AG20443 (cell line): ENCODE results near the gene NOL4L.
"Not testable (repeated sequence)": the region's sequence is repeated elsewhere in the genome, so short reads cannot be mapped to it uniquely, and the experiment has no call there.

ENCODE experiments used
- DNase-seq: peaks from one replicate; pipeline ENCODE4 v3.0.0; 2012; ENCODE audit warnings: low spot score, mixed read lengths

NOL4L gene

DNA sequence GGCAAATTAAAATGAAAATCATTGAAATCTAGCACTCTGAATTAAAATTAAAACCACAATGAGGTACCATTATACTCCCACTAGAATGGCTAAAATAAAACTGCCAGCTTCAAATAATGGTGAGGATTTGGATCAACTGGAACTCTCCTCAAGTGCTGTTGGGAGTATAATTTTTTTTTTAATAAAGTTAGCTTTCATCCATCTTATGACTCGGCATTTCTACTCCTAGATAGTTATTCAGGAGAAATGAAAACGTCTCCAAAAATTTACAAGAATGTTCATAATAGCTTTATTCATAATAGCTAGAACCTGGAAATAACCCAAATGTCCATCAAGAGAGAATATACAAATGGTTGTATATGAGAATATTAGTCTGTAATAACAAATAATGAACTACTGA is 163.8 kb downstream of the NOL4L start:
- DNase-seq: no peak

DNA sequence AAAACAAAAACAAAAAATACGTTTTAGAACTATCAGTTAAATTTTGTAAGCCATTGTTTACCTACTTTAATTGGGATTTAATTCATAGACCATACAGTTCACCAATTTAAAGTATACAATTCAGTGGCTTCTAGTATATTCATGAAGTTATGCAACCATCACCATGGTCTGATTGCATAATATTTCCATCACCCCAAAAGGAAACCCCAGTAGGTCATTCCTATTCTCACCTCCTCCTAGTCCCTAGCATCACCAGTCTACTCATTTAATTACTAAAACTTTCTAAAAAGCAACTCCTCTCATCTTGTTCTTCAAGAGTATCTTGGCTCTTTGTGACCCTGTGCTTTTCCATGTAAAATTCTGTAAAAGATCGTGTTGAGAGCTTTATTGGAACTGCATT is 166.8 kb downstream of the NOL4L start:
- no peak for DNase-seq

DNA sequence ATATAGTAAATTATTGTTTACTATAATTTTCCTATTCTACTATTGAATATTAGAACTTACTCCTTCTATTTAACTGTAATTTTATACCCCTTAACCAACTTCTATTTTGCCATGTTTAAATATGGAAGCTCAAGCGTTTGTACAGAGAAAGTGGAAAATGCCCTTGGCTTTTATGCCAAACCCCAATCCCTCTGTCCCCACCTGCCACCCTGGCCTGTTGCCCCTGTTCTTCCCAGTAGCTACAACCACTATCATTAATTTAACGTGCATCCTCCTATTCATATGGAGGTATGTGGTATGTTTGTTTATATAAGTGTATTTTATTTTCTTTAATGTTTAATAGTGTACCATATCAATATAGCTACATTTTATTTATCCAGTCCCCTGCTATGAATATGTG is 168.9 kb downstream of the NOL4L start:
- no peak for DNase-seq

GRCh38 chr20:32415494-32415893 is 169.6 kb downstream of the NOL4L start:
- DNase-seq: no peak

DNA sequence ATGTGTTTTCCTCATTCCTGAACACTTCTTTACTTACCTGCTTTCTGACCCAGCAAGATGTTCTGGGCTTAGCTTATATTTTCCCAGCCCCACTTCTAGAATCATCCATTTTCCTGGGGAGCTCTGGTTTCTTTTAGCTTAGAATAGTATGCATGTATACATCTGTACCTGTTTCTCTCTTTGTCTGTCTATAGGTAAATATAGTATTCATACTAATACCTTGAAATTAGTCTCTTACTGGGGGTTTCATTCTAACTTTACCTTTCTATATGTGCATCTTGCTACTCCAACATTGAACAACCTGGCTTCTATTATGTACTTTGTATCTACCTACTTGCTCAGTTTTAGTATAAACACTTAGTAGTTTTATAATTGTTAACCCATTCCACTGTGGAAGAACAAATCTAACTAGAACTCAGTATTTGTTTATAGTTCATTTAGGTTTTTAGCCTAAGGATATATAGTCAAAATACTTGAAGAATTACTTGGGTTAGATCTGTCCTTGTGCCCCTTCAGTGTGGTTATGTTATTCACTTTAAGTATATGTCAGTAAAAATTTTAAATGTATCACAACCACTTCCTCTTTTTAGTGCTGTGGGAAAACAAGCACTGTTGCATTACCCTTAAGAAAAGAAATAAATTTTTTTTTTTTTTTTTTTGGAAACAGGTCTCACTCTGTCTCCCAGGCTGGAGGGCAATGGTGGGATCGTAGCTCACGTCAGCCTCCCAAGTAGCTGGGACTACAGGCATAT is 173.0 kb downstream of the NOL4L start:
- DNase-seq: no peak

DNA sequence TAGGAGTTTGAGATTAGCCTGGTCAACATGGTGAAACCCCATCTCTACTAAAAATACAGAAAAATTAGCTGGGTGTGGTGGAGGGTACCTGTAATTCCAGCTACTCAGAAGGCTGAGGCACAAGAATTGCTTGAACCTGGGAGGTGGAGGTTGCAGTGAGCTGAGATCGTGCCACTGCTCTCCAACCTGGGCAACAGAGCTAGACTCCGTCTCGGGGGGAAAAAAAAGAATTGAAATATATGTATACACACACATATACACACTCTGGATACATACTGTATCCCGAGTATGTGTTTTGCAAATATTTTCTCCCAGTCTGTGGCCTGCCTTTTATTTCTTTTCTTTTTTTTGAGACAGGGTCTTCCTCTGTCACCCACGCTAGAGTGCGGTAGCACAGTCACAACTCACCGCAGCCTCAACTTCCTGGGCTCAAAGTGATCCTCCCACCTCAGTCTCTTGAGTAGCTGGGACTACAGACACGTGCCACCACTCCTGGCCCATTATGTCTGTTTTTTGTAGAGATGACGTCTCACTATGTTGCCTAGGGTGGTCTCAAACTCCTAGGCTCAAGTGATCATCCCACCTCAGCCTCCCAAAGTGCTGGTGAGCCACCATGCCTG is 177.9 kb downstream of the NOL4L start:
- not testable (repeated sequence) for DNase-seq

GRCh38 chr20:32406701-32407100 is 178.4 kb downstream of the NOL4L start:
- DNase-seq: no peak

GRCh38 chr20:32404017-32404416 is 181.1 kb downstream of the NOL4L start:
- DNase-seq: no peak

GRCh38 chr20:32400476-32400875 is 184.7 kb downstream of the NOL4L start:
- DNase-seq: no peak

DNA sequence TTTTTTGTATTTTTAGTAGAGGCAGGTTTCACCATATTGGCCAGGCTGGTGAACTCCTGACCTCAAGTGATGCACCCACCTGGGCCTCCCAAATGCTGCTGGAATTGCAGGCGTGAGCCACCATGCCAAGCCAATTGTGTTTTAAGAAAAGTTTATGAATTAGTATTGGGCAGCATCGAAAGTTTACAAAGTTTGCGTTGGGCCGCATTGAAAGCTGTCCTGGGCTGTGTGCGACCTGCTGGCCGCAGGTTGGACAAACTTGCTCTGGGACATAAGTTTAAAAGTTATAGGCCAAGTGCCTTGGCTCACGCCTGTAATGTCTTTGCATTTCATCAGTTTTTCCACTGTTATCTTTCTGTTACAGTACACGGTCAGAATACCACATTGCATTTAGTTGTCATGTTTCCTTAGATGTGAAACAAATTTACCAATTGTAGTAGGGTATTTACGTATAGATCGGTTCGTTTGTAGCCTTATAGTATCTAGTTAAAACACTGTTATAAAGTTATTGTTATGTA is 187.5 kb downstream of the NOL4L start:
- no peak for DNase-seq

- DNase-seq: no peak
Measured at GRCh38 chr20:32396646-32397160, 188.4 kb downstream of the NOL4L start.

- DNase-seq: no peak
Measured at GRCh38 chr20:32395066-32395465, 190.1 kb downstream of the NOL4L start.
